ENCODE results near the gene PRKCD.

The PRKCD gene

DNA sequence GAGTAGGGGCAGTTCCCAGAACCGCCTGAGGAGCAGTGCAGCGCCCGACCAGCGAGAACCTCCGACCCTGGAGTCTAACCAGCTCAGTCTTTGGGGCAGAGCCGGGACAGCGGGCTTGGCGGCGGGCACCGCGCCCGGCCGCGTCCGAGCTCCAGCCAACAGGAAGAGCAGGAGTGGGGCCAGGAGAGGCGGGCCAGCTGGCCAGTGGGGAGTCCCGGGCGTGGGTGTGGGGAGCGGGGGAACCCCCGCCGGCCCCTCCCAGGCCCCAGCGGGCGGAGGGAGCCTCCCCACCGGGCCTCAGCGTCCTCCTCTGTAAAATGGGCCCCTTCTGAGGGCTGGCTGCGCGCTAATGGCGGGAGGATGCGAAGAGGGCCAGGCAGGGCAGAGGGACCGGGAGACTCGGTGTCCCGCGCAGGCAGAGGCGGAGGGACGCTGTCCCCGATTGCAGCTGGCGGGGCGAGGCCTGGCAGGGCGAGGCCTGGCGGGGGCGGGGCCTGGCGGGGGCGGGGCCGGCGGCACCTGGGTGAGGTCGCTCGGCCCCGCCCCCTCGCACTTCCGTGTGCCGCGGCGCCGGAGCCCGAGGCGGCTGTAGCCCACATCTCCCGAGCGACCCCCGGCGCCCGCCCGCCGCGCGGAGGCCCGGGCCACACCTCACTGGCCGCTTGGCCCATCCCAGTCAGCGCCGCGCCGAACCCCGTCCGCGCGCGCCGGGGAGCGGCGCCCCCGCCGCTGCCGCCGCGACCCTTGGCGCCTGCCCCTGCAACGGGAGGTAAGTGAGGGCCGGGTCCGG lies at the start of gene PRKCD:
Gene PRKCD (plus strand): TSS at position 550 of the 790 bp plus-strand sequence. CDS start 17,214 bp downstream, outside the sequence.
- DNase-seq = peak; percentile 23

DNA sequence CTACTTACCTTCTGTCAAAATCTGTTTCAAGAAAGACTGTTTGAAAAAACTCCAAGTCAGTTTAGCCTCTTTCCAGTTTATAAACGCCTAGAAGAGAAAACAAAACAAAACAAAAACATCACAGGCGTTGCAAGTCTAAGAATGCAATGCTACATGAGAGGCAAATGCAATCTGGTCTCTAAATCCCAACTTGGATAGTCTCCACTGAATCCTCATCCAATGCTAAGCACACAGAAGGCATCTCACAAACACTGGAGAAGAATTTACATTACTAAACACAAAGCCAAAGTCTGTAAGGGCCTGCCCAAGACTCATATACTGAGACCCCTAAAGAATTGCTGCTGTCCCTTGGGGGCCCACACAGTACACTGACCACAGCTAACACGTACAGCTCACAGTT lies 49.2 kb upstream of the PRKCD start:
- no peak for DNase-seq

GRCh38 chr3:53113293-53114010 lies 47.6 kb upstream of the PRKCD start:
- no peak for DNase-seq

GRCh38 chr3:53114011-53114400 lies 47.0 kb upstream of the PRKCD start:
- DNase-seq = peak; percentile 64

- DNase-seq = peak; percentile 5
These were observed 46.5 kb upstream of the PRKCD start for GRCh38 chr3:53114412-53115074.

DNA sequence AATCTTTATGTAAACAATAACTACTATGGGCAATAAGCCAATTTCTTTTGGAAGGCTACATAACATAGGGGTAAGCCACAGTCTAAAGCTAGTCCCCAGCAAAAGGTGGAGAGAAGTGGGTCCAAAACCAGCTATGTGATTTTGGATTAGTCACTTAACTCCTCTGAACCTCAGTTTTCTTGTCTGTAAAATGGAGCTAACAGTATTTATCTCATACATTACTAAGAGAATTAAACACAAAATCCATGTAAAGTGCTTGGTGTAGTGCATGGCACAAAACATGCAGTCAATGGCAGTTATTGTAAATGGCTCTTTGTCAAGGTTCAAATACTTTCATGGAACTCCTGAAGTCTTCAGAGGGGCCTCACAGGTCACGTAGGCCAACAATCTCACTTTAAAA lies 44.1 kb upstream of the PRKCD start:
- DNase-seq = no peak

DNA sequence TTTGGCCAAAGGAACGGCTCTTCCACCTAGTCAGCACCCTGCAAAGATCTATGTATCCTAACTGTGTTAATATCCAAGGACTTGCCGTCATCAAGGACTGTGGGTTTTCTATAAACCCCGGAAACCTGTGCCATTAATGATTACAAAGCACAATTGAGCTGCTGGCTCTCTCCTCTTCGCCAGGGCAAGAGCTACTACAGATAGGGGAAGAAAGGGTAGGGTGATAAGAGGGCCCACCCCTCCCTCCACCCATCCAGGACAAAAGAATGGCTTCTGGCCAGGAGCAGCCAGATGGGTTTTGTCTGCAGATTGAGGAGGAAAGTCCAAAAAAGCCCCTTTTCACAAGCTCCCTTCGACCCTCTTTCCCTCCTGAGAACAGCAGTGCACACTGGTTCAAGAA lies 40.7 kb upstream of the PRKCD start:
- DNase-seq = no peak

- DNase-seq = no peak
These were observed 38.6 kb upstream of the PRKCD start for GRCh38 chr3:53122255-53122932.

DNA sequence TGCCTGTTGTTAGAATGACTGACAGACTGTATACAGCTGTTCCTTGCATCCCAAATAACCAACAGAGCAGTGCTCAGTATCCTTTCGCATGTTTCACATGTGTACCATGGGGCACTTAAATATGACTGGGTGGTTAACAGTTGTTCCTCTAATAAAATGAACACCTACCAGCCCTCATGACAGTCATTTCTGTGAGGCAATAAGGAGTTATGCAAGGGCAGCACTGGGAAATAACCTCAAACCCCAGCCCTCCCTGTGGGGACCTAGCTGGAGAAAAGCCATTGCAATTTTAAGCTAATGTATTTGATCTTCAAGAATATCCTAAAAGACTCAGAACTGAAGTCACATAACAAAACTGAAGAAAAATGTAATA lies 38.1 kb upstream of the PRKCD start:
- no peak for DNase-seq

GRCh38 chr3:53123510-53123909 lies 37.5 kb upstream of the PRKCD start:
- DNase-seq = no peak

GRCh38 chr3:53123953-53124352 lies 37.1 kb upstream of the PRKCD start:
- DNase-seq = no peak

- no peak for DNase-seq
These were observed 34.4 kb upstream of the PRKCD start for GRCh38 chr3:53126601-53127000.

DNA sequence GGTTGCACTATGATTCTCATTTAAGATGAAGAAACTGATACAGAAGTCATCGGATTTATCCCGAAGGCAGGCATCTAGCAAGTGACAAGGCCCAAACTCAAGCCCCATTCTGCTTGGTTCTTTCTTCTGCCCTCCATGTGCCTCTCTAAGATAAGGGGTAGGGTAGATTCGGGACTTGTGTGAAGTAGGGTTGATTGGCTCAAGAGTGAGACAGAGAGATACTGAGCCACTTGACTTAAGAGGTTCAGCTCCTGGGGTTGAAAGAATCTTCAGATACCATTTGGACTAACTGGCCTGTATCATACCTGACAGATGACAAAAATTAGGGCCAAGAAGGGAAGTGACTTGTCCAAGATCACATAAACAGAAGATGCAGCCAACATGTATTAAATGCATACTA lies 31.7 kb upstream of the PRKCD start:
- no peak for DNase-seq

GRCh38 chr3:53130179-53131061 lies 30.6 kb upstream of the PRKCD start, which contains the start of gene RFT1:
TSS of gene RFT1 (minus strand) at chr3:53130435. CDS start at chr3:53130400, 35 bp downstream.
- DNase-seq = peak; percentile 93

DNA sequence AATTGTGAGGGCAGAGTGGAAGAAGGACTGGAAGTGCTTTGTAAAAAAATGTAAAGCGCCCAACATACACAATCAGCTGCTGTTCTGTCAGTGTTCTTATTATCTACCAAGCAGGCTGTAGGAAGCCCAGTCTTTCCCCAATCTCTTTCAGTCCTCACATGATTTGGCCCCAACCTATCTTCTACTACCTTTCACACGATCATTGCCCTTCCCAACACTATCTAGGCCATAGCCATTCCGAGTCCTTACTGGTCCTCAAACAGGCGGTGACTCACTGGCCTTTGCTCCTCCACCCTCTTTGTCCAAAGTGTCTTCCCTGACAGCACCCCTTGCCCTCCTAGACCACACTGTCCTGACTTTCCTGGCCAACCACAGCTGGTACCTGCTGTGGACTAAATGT lies 29.9 kb upstream of the PRKCD start:
- DNase-seq = no peak

DNA sequence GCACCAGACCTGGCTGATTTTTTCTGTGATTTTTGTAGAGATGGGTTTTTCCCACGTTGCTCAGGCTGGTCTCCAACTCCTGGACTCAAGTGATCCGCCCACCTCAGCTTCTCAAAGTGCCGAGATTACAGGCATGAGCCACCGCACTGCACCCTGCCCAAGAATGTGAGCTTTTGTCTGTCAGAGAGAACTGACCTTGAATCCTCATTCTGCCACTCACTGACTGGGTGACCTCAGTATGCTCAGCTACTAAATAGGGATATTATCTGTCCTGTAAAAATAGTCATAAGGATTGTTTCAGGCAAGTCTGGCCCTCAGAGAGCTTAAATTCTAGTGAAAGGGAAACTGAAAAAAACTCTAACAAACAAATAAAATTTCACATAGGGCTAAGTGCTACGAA lies 28.7 kb upstream of the PRKCD start:
- DNase-seq = no peak

DNA sequence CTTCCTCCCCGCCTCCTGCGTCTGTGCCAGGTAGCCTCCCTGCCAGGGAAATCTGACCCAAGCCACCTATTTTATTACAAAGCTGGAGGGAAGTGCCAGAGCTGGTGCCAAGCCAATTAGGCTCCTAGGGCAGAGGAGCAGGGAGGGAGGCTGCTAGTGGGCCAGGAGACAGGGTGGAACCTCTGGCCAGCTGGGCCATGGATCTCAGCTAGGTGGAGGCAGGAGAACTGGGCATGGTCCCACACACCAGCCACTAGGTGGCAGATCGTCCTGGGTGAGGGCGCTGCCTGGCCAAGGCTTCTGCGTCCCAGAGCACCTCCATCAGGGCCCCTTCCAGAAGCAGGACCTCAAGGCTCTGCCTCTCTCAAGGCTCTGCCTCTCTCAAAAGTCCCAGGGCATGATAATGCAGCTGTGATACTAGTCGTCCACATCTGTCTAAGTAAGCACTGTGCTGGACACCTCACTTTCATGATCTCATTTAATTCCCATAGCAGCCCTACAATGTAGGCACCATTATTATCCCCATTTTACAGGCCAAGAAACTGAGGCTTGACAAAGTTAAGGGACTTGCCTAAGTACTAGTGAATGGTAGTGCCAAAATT lies 26.3 kb upstream of the PRKCD start:
- DNase-seq = peak; percentile 63

- no peak for DNase-seq
These were observed 23.8 kb upstream of the PRKCD start for GRCh38 chr3:53137221-53137620.

DNA sequence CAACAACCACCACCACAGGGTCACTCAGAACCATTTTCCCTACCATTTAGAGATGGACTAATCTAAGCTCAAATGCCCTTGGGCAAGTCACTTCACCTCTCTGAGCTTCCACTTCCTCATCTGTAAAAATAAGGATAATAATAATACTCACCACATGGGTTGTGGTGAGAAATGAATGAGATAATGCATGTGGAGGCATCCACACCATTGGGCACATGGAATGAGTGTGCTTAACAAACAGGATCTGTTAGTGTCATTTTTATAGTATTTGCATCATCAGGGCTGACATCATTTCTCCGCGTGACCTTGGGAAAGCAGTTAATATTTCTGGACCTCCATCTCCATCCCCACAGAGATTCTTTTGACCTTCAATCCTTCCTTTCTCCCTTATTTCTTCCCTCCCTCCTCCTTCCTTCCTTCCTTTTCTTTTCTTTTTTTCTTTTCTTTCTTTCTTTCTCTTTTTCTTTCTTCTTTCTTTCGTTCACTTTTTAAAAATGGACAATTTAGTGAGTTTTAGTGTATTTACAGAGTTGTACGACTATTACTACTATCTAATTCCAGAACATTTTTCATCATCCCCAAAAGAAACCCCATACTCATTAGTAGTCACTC lies 23.1 kb upstream of the PRKCD start:
- DNase-seq = no peak

DNA sequence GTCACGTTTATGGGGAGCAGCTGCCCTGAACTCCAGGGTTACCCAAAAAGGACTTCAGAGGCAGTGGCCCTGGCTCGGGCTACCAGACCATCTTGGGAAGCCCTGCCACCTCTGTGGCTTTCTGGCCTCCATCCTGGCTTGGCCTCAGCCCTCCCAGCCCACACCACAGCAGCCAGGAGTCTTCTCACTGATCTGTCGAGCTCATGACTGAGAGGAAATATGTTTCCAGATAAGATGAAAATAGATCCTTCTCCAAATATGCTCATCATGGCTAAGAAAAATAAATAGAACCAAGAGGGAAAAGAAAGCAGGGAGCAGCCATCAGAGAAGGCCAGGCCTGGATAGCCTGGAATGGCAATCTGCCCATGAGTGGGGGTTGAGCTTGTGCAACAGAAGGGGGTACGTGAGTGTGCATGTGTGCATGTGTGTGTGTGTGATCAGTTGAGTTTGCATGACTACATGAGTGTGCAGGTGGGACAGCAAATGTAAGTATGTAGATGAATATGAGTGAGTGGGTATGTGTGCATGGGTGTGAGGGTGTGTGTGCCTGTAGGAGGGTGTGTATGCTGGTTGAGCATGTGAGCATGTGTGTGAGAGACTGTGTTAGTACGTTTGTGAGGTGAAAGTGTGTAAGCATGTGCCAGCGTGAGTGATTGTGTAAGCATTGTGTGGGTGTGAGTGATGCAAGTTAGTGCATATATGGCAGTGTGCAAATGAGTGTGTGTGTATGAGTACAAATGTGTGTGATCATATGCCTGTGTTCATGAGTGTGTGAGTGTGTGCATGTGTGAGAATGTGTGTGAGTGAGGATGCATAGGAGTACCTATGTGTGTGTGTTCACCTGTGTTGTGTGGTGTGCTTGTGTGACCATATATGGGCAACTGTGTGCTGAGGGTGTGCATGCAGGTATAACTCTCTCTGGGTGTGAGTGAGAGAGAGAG lies 20.8 kb upstream of the PRKCD start:
- peak; percentile 29 for DNase-seq
